ENCODE measurements around the gene SLCO3A1.

SLCO3A1 gene

GRCh38 chr15:92158426-92158825 lies 304.9 kb downstream of the SLCO3A1 start:
- Histone ChIP-seq H3K9ac (ENCODE audit: low read depth, low read length, poor library complexity, severe bottlenecking) (no peak overlapping the region), H3K9me3 (ENCODE audit: insufficient read depth, low read depth, low read length) (no peaks in the 10 kb centered on the region), H3K36me3 (ENCODE audit: insufficient read depth, low read length) (no peaks in the 10 kb centered on the region), H3K4me1 (ENCODE audit: insufficient read depth, low read length, poor library complexity, severe bottlenecking) (no peaks in the 10 kb centered on the region), H4K20me1 (ENCODE audit: insufficient read depth, low read length, poor library complexity, severe bottlenecking) (no peaks in the 10 kb centered on the region), H3F3A (ENCODE audit: low read depth) (no peaks in the 10 kb centered on the region), H3K4me3 (ENCODE audit: low read length, poor library complexity, severe bottlenecking) (no peak overlapping the region), H3K4me2 (ENCODE audit: low read depth, low read length, poor library complexity, severe bottlenecking) (no peak overlapping the region), H3K27me3 (ENCODE audit: insufficient read depth, low read length, poor library complexity, severe bottlenecking) (no peaks in the 10 kb centered on the region), H2AFZ (ENCODE audit: low read length) (no peak overlapping the region), H3K79me2 (ENCODE audit: insufficient read depth, low read length) (no peaks in the 10 kb centered on the region), H3K9me2 (replicated peaks; ENCODE audit: low read depth, low read length) (no peaks in the 10 kb centered on the region)
- TF ChIP-seq CTCF (conservative IDR thresholded peaks at IDR 0.05; ENCODE audit: low read length) (no peak), EZH2phosphoT487 (IDR thresholded peaks at IDR 0.05; ENCODE audit: borderline replicate concordance) (no peak)

GRCh38 chr15:92159481-92159880 lies 306.0 kb downstream of the SLCO3A1 start:
- no peaks in the 10 kb centered on the region for H3K9me3 ChIP-seq (ENCODE audit: insufficient read depth, low read depth, low read length)
- H3K27me3 ChIP-seq (ENCODE audit: insufficient read depth, low read length, poor library complexity, severe bottlenecking), result no peaks in the 10 kb centered on the region
- H3K4me2 ChIP-seq (ENCODE audit: low read depth, low read length, poor library complexity, severe bottlenecking), result no peak overlapping the region
- H2AFZ ChIP-seq (ENCODE audit: low read length), result no peak overlapping the region
- no peaks in the 10 kb centered on the region for H3K4me1 ChIP-seq (ENCODE audit: insufficient read depth, low read length, poor library complexity, severe bottlenecking)
- no peak overlapping the region for H3K9ac ChIP-seq (ENCODE audit: low read depth, low read length, poor library complexity, severe bottlenecking)
- no peaks in the 10 kb centered on the region for H3F3A ChIP-seq (ENCODE audit: low read depth)
- H3K79me2 ChIP-seq (ENCODE audit: insufficient read depth, low read length), result no peaks in the 10 kb centered on the region
- H4K20me1 ChIP-seq (ENCODE audit: insufficient read depth, low read length, poor library complexity, severe bottlenecking), result no peaks in the 10 kb centered on the region
- H3K9me2 ChIP-seq (replicated peaks; ENCODE audit: low read depth, low read length), result no peaks in the 10 kb centered on the region
- no peak for TF ChIP-seq EZH2phosphoT487 (IDR thresholded peaks at IDR 0.05; ENCODE audit: borderline replicate concordance)
- no peak for TF ChIP-seq CTCF (conservative IDR thresholded peaks at IDR 0.05; ENCODE audit: low read length)
- no peak overlapping the region for H3K4me3 ChIP-seq (ENCODE audit: low read length, poor library complexity, severe bottlenecking)
- H3K36me3 ChIP-seq (ENCODE audit: insufficient read depth, low read length), result no peaks in the 10 kb centered on the region

GRCh38 chr15:92159906-92160841 lies 306.7 kb downstream of the SLCO3A1 start:
- Histone ChIP-seq H3K4me3 (ENCODE audit: low read length, poor library complexity, severe bottlenecking) (no peak overlapping the region), H3K9me3 (ENCODE audit: insufficient read depth, low read depth, low read length) (no peaks in the 10 kb centered on the region), H2AFZ (ENCODE audit: low read length) (no peak overlapping the region), H3K27me3 (ENCODE audit: insufficient read depth, low read length, poor library complexity, severe bottlenecking) (no peaks in the 10 kb centered on the region), H3F3A (ENCODE audit: low read depth) (no peaks in the 10 kb centered on the region), H3K9ac (ENCODE audit: low read depth, low read length, poor library complexity, severe bottlenecking) (no peak overlapping the region), H4K20me1 (ENCODE audit: insufficient read depth, low read length, poor library complexity, severe bottlenecking) (no peaks in the 10 kb centered on the region), H3K79me2 (ENCODE audit: insufficient read depth, low read length) (no peaks in the 10 kb centered on the region), H3K4me2 (ENCODE audit: low read depth, low read length, poor library complexity, severe bottlenecking) (no peak overlapping the region), H3K36me3 (ENCODE audit: insufficient read depth, low read length) (no peaks in the 10 kb centered on the region), H3K9me2 (replicated peaks; ENCODE audit: low read depth, low read length) (no peaks in the 10 kb centered on the region), H3K4me1 (ENCODE audit: insufficient read depth, low read length, poor library complexity, severe bottlenecking) (no peaks in the 10 kb centered on the region)
- TF ChIP-seq EZH2phosphoT487 (IDR thresholded peaks at IDR 0.05; ENCODE audit: borderline replicate concordance) (no peak), CTCF (conservative IDR thresholded peaks at IDR 0.05; ENCODE audit: low read length) (no peak)

Data from Loucy (cell line).